Activated CD4-positive, alpha-beta T cell treated with anti-CD3 and anti-CD28 coated beads, Interleukin-2, amount 10 ng/mL, durations not matched to agents 7 days and 5 days (primary cell): Measurements from ENCODE around the gene LAD1. TPM values are rescaled to one million over a fixed set of nuclear protein-coding genes. Genes with fewer than 3 reads are reported as not detected.

Source experiments
- CTCF ChIA-PET: fragments of 350-600 bp; sonication (Branson Sonifier 250); formaldehyde crosslinking; loops from one replicate; lab custom pipeline; 2021; ENCODE audit warnings: antibody characterized with exemption; lab: Charles Lee
- POLR2A ChIA-PET: fragments of 350-600 bp; sonication (Branson Sonifier 250); formaldehyde crosslinking; loops from one replicate; lab custom pipeline; 2021; ENCODE audit warnings: antibody characterized with exemption; lab: Charles Lee
- DNase-seq: peaks from one replicate; pipeline ENCODE4 v3.0.0-alpha.2; 2020
- H3K27ac Mint-ChIP-seq: one replicate; pipeline ENCODE4 v1.8.0; 2021; ENCODE audit warnings: mild to moderate bottlenecking, moderate library complexity, mixed read lengths
- H3K27me3 Mint-ChIP-seq: one replicate; pipeline ENCODE4 v1.8.0; 2021; ENCODE audit warnings: mixed read lengths
- H3K36me3 Mint-ChIP-seq: one replicate; pipeline ENCODE4 v1.8.0; 2021; ENCODE audit warnings: low read depth, mixed read lengths
- H3K4me1 Mint-ChIP-seq: one replicate; pipeline ENCODE4 v1.8.0; 2021; ENCODE audit warnings: mixed read lengths
- H3K4me3 Mint-ChIP-seq: one replicate; pipeline ENCODE4 v1.8.0; 2021; ENCODE audit warnings: mild to moderate bottlenecking, moderate library complexity, mixed read lengths
- H3K9me3 Mint-ChIP-seq: one replicate; pipeline ENCODE4 v1.8.0; 2021; ENCODE audit warnings: mixed read lengths
- total RNA-seq, 2 experiments: library from RNA; stranded (reverse); gene quantifications; one replicate each; pipeline ENCODE4 v1.2.3, GENCODE V29; 2021

The LAD1 gene
- total RNA-seq, 2 experiments from 2014 or later: not detected

DNA sequence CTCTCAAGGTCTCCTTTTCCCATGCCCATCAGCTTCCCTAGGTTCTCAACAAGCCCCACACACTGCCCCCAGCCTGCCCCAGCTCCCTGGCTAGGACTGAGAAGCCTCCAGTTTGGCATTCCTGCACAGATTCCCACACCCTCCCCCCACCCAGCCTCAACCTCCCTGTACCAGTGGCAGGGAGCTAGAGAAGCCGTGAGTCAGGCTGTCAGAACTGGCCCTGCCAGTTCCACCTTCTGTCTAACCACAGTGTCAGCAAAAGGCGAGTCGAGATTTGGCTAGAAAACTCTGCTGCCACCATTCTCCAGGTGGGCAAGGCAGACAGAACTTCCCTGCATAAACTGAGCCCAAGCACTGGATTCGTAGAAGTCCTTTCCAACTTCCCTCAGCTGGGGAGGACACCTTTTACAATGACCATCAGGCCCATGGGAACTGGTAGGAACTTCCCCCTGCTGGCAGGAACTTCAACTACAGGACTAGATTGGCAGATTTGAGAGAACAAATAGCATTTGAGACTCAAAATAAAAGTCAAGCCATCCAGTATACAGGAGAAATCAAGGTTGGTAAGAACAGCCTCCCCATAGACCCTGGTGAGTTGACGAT lies 52.7 kb downstream of the LAD1 start:
- Mint-ChIP-seq H3K4me3 (no peak overlapping the region), H3K27ac (no peak overlapping the region), H3K27me3 (peaks cover 5% of the 10 kb centered on the region), H3K9me3 (no peaks in the 10 kb centered on the region), H3K36me3 (no peaks in the 10 kb centered on the region), H3K4me1 (no peaks in the 10 kb centered on the region)
- peak; percentile 11 for DNase-seq
- CTCF ChIA-PET: interaction anchor here (1.0 to 1.1 kb wide), 2 partner anchors 16 to 45 kb away, joined by 3 read pairs; no protein-coding TSS in a partner anchor
- POLR2A ChIA-PET: no interaction called here

- DNase-seq: no peak
- Mint-ChIP-seq H3K4me1 (no peaks in the 10 kb centered on the region), H3K9me3 (no peaks in the 10 kb centered on the region), H3K27me3 (peaks cover 15% of the 10 kb centered on the region), H3K36me3 (no peaks in the 10 kb centered on the region), H3K27ac (no peak overlapping the region), H3K4me3 (no peak overlapping the region)
- CTCF ChIA-PET: no interaction called here
- POLR2A ChIA-PET: no interaction called here
These were observed 54.1 kb downstream of the LAD1 start for GRCh38 chr1:201345081-201345355.

DNA sequence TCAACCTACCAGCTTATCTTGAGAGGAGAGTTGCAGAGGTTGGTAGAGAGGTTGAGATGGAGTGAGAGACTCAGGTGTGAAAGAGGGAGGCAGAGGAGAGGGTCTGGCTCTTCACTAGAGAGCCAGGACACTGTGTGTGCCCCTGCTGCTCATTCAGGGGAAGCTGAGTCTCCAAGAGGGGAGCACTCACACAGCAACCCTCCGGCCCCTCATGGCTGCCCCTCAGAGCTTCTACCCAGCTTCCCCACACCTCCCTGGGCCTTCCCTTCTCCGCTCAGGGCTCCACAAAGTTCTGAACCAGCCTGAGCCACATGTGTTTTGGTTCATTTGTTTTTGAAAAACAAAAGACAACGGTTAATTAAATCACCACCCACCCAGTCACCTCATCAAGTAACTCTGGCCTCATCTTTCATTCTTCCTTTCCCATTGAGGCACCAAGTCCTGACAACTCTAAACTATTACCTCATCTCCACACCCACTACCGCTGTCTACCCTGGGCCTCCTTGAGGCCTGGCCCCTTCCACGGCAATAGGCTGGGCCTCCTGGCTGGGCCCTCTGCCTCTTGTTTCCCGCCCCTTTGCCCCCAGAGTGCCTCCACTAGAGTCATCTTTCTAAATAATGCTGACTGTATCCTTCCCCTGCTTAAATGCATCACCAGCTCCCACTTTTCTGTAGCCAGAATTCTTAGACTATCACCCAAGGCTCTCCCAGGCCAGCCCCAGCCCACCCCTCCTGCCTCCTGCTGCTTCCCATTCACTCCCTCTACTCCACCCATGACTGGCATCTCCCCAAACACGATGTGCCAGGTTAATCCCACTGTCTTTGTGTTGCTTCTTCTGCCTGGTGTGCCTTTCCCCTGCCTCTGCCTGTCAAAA lies 54.7 kb downstream of the LAD1 start:
- Mint-ChIP-seq H3K4me1 (no peaks in the 10 kb centered on the region), H3K4me3 (no peak overlapping the region), H3K36me3 (no peaks in the 10 kb centered on the region), H3K27me3 (peaks cover 16% of the 10 kb centered on the region), H3K27ac (no peak overlapping the region), H3K9me3 (no peaks in the 10 kb centered on the region)
- ChIA-PET POLR2A (no interaction called here), CTCF (interaction anchor here (0.5 kb wide), 1 partner anchor 708 kb away, joined by 3 read pairs; no protein-coding TSS in a partner anchor)
- no peak for DNase-seq

- H3K27me3 Mint-ChIP-seq: peaks cover 13% of the 10 kb centered on the region
- CTCF ChIA-PET: no interaction called here
- no peaks in the 10 kb centered on the region for H3K4me1 Mint-ChIP-seq
- no peak overlapping the region for H3K4me3 Mint-ChIP-seq
- DNase-seq: no peak
- POLR2A ChIA-PET: no interaction called here
- no peaks in the 10 kb centered on the region for H3K36me3 Mint-ChIP-seq
- H3K9me3 Mint-ChIP-seq: no peaks in the 10 kb centered on the region
- H3K27ac Mint-ChIP-seq: no peak overlapping the region
These were observed 57.7 kb downstream of the LAD1 start for GRCh38 chr1:201341377-201341776.

- ChIA-PET POLR2A (no interaction called here), CTCF (no interaction called here)
- Mint-ChIP-seq H3K27ac (no peak overlapping the region), H3K4me3 (no peak overlapping the region), H3K9me3 (no peaks in the 10 kb centered on the region), H3K36me3 (no peaks in the 10 kb centered on the region), H3K4me1 (no peaks in the 10 kb centered on the region), H3K27me3 (peaks cover 13% of the 10 kb centered on the region)
- no peak for DNase-seq
These were observed 62.2 kb downstream of the LAD1 start for GRCh38 chr1:201336711-201337450.

GRCh38 chr1:201335901-201336300 lies 63.2 kb downstream of the LAD1 start:
- H3K9me3 Mint-ChIP-seq: no peaks in the 10 kb centered on the region
- no peak for DNase-seq
- ChIA-PET POLR2A (no interaction called here), CTCF (no interaction called here)
- H3K27me3 Mint-ChIP-seq: peaks cover 6% of the 10 kb centered on the region
- no peaks in the 10 kb centered on the region for H3K36me3 Mint-ChIP-seq
- H3K4me3 Mint-ChIP-seq: no peak overlapping the region
- H3K4me1 Mint-ChIP-seq: no peaks in the 10 kb centered on the region
- no peak overlapping the region for H3K27ac Mint-ChIP-seq

GRCh38 chr1:201335174-201335870 lies 63.8 kb downstream of the LAD1 start:
- Mint-ChIP-seq H3K9me3 (no peaks in the 10 kb centered on the region), H3K27me3 (peaks cover 4% of the 10 kb centered on the region), H3K36me3 (no peaks in the 10 kb centered on the region), H3K4me1 (no peaks in the 10 kb centered on the region), H3K4me3 (no peak overlapping the region), H3K27ac (no peak overlapping the region)
- DNase-seq: no peak
- ChIA-PET CTCF (no interaction called here), POLR2A (no interaction called here)

- H3K27me3 Mint-ChIP-seq: peaks cover under 1% of the 10 kb centered on the region
- no peak for DNase-seq
- no peaks in the 10 kb centered on the region for H3K4me1 Mint-ChIP-seq
- CTCF ChIA-PET: no interaction called here
- POLR2A ChIA-PET: no interaction called here
- H3K9me3 Mint-ChIP-seq: no peaks in the 10 kb centered on the region
- no peak overlapping the region for H3K4me3 Mint-ChIP-seq
- H3K36me3 Mint-ChIP-seq: no peaks in the 10 kb centered on the region
- H3K27ac Mint-ChIP-seq: no peak overlapping the region
These were observed 64.6 kb downstream of the LAD1 start for GRCh38 chr1:201334325-201335173.

DNA sequence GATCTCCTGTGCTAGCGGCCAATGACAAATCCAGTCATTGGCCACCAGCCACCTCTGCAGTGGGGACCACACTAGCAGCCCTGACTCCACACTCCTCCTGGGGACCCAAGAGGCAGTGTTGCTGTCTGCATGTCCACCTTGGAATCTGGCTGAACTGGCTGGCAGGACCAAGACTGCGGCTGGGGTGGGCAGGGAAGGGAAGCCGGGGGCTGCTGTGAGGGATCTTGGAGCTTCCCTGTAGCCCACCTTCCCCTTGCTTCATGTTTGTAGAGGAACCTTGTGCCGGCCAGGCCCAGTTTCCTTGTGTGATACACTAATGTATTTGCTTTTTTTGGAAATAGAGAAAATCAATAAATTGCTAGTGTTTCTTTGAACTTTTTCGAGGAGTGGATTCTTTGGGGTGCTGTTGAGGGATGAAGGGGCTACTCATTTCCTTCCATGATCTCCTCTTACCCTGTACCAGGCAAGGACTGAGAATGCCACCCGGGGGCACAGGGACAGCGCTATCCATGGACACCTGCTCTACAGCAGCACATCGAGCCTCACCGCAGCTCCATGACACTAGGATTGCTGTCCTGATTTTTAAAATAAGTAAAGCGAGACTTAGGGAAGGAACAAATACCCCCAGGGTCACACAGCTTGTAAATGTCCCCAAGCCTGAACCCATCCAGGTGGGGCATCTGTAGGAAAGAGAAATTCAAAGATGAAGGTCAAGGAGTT lies 66.3 kb downstream of the LAD1 start:
- Mint-ChIP-seq H3K27me3 (no peaks in the 10 kb centered on the region), H3K4me1 (no peaks in the 10 kb centered on the region), H3K9me3 (no peaks in the 10 kb centered on the region), H3K36me3 (no peaks in the 10 kb centered on the region), H3K4me3 (no peak overlapping the region), H3K27ac (no peak overlapping the region)
- ChIA-PET CTCF (interaction anchor here (1.1 kb wide), 1 partner anchor 21 kb away, joined by 4 read pairs; no protein-coding TSS in a partner anchor), POLR2A (no interaction called here)
- DNase-seq: no peak

DNA sequence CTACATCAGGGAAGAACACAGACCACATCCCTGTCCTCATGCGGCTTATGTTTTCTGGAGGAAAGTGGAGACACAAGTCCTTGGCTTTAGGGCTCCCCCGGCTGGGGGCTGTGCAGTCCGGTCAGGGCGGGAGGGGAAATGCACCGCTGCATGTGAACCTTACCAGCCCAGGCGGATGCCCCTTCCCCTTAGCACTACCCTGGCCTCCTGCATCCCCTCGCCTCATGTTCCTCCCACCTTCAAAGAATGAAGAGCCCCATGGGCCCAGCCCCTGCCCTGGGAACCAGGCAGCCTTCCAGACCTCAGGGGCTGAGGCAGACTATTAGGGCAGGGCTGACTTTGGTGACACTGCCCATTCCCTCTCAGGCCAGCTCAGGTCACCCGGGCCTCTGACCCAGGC lies 67.1 kb downstream of the LAD1 start:
- no peak overlapping the region for H3K27ac Mint-ChIP-seq
- H3K9me3 Mint-ChIP-seq: no peaks in the 10 kb centered on the region
- CTCF ChIA-PET: interaction anchor here (1.1 kb wide), 1 partner anchor 20 kb away, joined by 4 read pairs; no protein-coding TSS in a partner anchor
- no peaks in the 10 kb centered on the region for H3K36me3 Mint-ChIP-seq
- no peak for DNase-seq
- H3K4me3 Mint-ChIP-seq: no peak overlapping the region
- POLR2A ChIA-PET: no interaction called here
- no peaks in the 10 kb centered on the region for H3K4me1 Mint-ChIP-seq
- H3K27me3 Mint-ChIP-seq: no peaks in the 10 kb centered on the region

DNA sequence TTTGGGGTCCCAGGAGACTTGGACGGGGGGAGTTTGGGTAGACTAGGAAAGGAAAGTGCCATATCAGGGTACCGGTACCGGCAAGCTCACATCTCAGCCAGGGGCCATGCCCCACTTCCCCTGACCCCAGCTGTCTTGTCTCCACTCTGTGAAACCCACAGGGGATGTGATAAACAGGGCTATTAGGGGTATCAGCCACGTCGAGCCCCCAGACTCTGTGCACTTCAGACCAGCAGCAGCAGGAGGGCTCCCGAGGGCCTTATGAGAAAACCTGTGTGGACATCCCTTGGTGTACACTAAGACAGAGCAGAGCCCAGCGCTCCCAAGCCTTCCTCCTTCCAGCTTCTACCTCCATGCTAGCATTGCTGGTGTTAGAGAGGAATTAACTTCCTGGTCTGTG lies 68.0 kb downstream of the LAD1 start:
- Mint-ChIP-seq H3K36me3 (no peaks in the 10 kb centered on the region), H3K4me3 (no peak overlapping the region), H3K27me3 (no peaks in the 10 kb centered on the region), H3K4me1 (no peaks in the 10 kb centered on the region), H3K9me3 (no peaks in the 10 kb centered on the region), H3K27ac (no peak overlapping the region)
- no peak for DNase-seq
- CTCF ChIA-PET: interaction anchor here (1.2 kb wide), 1 partner anchor 15 kb away, joined by 3 read pairs; no protein-coding TSS in a partner anchor
- POLR2A ChIA-PET: interaction anchor here (0.6 kb wide), 1 partner anchor 16 kb away, joined by 3 read pairs; no protein-coding TSS in a partner anchor
